Panc1 (cell line): ENCODE data around the gene DSCAM. TPM values are rescaled to one million over a fixed set of nuclear protein-coding genes. Genes with fewer than 3 reads are reported as not detected.

Source experiments
- ATAC-seq: fragments of 200-7000 bp; cut with Tn5 transposase; 2 replicates; pipeline ENCODE4 v1.9.1; 2020; ENCODE audit warnings: mild to moderate bottlenecking, moderate library complexity
- BruUV-seq: library from RNA; stranded (reverse); fragments of 400-500 nt; replicated peaks from 2 replicates; lab custom pipeline; 2021; lab: Mats Ljungman, UMichigan
- CTCF ChIA-PET: fragments of 300-600 bp; sonication (Branson Sonifier 250); formaldehyde crosslinking; loops from one replicate; lab custom pipeline; 2022; ENCODE audit warnings: antibody characterized with exemption; lab: Charles Lee
- POLR2A ChIA-PET: fragments of 300-600 bp; sonication (Branson Sonifier 250); formaldehyde crosslinking; loops from one replicate; lab custom pipeline; 2022; ENCODE audit warnings: antibody characterized with exemption; lab: Charles Lee
- DNase-seq: peaks from one replicate; pipeline ENCODE4 v3.0.0-alpha.2; 2010; ENCODE audit warnings: low read depth, low spot score
- H3K27ac ChIP-seq: 2 replicates; pipeline ENCODE4 v1.5.1; 2011; ENCODE audit warnings: mild to moderate bottlenecking, low read length, inconsistent platforms
- H3K27me3 ChIP-seq: fragments of 200-500 bp; sonication (Bioruptor generic); 2 replicates; pipeline ENCODE4 v1.6.0; 2014; ENCODE audit warnings: low read length, inconsistent platforms; ENCODE audit not compliant: control insufficient read depth, insufficient read depth
- H3K36me3 ChIP-seq: fragments of 200-500 bp; sonication (Bioruptor generic); 2 replicates; pipeline ENCODE4 v1.5.1; 2014; ENCODE audit warnings: inconsistent platforms, mild to moderate bottlenecking, low read length, moderate library complexity; ENCODE audit not compliant: control insufficient read depth, insufficient read depth
- H3K4me1 ChIP-seq: 2 replicates; pipeline ENCODE4 v1.5.1; 2011; ENCODE audit warnings: inconsistent platforms, mild to moderate bottlenecking, low read length, moderate library complexity; ENCODE audit not compliant: control insufficient read depth, insufficient read depth
- H3K4me3 ChIP-seq, 2 experiments: 2 replicates each; pipeline ENCODE4 v1.5.1; 2011 to 2012; ENCODE audit warnings: low read depth in 2 of 2, low read length in 2 of 2, mild to moderate bottlenecking in 2 of 2, inconsistent platforms in 1 of 2, moderate library complexity in 1 of 2
- H3K9me3 ChIP-seq: fragments of 200-500 bp; sonication (Bioruptor generic); 2 replicates; pipeline ENCODE4 v1.5.1; 2014; ENCODE audit warnings: low read depth, mild to moderate bottlenecking, inconsistent platforms, low read length, moderate library complexity; ENCODE audit not compliant: control insufficient read depth, insufficient read depth
- POLR2AphosphoS5 ChIP-seq: IDR thresholded peaks from 2 replicates; pipeline ENCODE4 v1.6.1; 2012; ENCODE audit warnings: mild to moderate bottlenecking, low read depth, low read length, moderate library complexity
- REST ChIP-seq, 2 experiments: IDR thresholded peaks; 2 replicates each; pipeline ENCODE4 v1.6.1; 2011 to 2012; ENCODE audit warnings: low read depth in 2 of 2, control low read depth in 1 of 2, low read length in 1 of 2, mild to moderate bottlenecking in 1 of 2, moderate library complexity in 1 of 2; ENCODE audit not compliant: insufficient read depth in 1 of 2
- SIN3A ChIP-seq: IDR thresholded peaks from 2 replicates; pipeline ENCODE4 v1.6.1; 2012; ENCODE audit warnings: low read depth, mild to moderate bottlenecking, low read length, moderate library complexity, borderline replicate concordance; ENCODE audit not compliant: insufficient read depth
- TCF7L2 ChIP-seq: IDR thresholded peaks from 2 replicates; pipeline ENCODE4 v1.6.1; 2011; ENCODE audit warnings: mild to moderate bottlenecking, low read depth, low read length, inconsistent platforms
- in situ Hi-C: cut with HindIII; loops from 2 replicates; pipeline ENCODE4 v1.10.0; 2016; ENCODE audit warnings: low sequenced_read_pairs, low pct_unique_long_range_greater_than_20kb
- intact Hi-C: fragments of 100-400 bp; cut with micrococcal nuclease; formaldehyde crosslinking; loops from one replicate; pipeline ENCODE4 v1.10.0; 2022; ENCODE audit not compliant: unreplicated experiment
- total RNA-seq: library from RNA; stranded (reverse); gene quantifications from one replicate; pipeline ENCODE4 v1.2.1, GENCODE V29; 2021; ENCODE audit not compliant: unreplicated experiment
- TF ChIP-seq, protein P1 (sequence below): fragments of 450-650 bp; IDR thresholded peaks from 2 replicates; pipeline ENCODE4 v1.5.1; 2017; ENCODE audit warnings: mild to moderate bottlenecking

Gene DSCAM
- total RNA-seq, 1 experiment from 2014 or later = not detected

DNA sequence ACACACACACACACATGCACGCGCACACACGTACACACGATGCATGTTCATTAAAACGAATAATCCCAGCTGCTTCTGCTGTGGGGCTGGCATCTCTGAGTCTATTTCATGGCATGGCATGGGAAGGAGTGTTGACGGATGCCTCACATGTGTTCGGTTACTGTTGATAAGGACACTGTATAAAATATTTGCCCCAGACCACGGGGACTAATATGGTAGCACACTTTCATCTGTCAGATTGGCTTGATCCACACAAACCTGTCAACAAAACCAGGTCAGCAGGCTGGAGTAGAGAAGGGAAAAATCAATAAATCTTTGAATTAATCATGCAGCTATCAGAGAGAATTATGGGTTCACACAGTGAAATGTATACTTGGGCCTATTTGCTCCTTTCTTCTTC, 171.9 kb downstream of the DSCAM start:
- H3K4me3 ChIP-seq = no peak overlapping the region
- no peaks in the 10 kb centered on the region for H3K27me3 ChIP-seq
- no peaks in the 10 kb centered on the region for H3K36me3 ChIP-seq
- POLR2A ChIA-PET = no interaction called here
- no peaks in the 10 kb centered on the region for H3K4me1 ChIP-seq
- intact Hi-C loops (no loop called here), in situ Hi-C loops (no loop called here)
- BruUV-seq = no TSS peak
- CTCF ChIA-PET = no interaction called here
- no peaks in the 10 kb centered on the region for H3K9me3 ChIP-seq
- ATAC-seq (no peak), DNase-seq (no peak)
- no peak overlapping the region for H3K27ac ChIP-seq
- TF ChIP-seq REST (IDR thresholded peaks at IDR 0.05; ENCODE audit: insufficient read depth in 1 of 2, low read depth in 2 of 2, low read length in 1 of 2) (no peak), TCF7L2 (no peak), POLR2AphosphoS5 (no peak), SIN3A (no peak)
- TF ChIP-seq, protein P1, sequence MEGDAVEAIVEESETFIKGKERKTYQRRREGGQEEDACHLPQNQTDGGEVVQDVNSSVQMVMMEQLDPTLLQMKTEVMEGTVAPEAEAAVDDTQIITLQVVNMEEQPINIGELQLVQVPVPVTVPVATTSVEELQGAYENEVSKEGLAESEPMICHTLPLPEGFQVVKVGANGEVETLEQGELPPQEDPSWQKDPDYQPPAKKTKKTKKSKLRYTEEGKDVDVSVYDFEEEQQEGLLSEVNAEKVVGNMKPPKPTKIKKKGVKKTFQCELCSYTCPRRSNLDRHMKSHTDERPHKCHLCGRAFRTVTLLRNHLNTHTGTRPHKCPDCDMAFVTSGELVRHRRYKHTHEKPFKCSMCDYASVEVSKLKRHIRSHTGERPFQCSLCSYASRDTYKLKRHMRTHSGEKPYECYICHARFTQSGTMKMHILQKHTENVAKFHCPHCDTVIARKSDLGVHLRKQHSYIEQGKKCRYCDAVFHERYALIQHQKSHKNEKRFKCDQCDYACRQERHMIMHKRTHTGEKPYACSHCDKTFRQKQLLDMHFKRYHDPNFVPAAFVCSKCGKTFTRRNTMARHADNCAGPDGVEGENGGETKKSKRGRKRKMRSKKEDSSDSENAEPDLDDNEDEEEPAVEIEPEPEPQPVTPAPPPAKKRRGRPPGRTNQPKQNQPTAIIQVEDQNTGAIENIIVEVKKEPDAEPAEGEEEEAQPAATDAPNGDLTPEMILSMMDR = no peak

DNA sequence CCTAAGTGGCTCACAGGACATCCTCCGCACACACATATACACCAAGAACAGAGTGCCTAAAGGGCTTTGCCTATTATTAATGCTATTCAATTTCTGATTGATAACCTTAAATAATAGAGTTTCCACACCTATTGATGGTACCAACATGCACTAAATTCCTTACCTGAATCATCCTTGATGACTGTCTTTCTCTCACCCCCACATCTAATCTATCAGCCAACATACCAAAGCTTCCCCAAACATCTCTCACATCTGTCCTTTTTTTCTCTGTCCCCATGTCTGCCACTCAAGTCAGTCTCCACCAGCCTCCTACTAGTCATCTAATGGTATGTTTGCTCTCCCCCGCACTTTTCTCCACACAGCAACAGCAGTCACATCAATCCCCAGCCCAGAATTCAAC, 174.4 kb downstream of the DSCAM start:
- no TSS peak for BruUV-seq
- TF ChIP-seq, protein P1 = no peak
- TF ChIP-seq POLR2AphosphoS5 (no peak), TCF7L2 (no peak), REST (IDR thresholded peaks at IDR 0.05; ENCODE audit: insufficient read depth in 1 of 2, low read depth in 2 of 2, low read length in 1 of 2) (no peak), SIN3A (no peak)
- no peak for DNase-seq
- intact Hi-C loops = no loop called here
- H3K9me3 ChIP-seq = no peaks in the 10 kb centered on the region
- no peaks in the 10 kb centered on the region for H3K4me1 ChIP-seq
- no peak overlapping the region for H3K27ac ChIP-seq
- ATAC-seq = no peak
- no peak overlapping the region for H3K4me3 ChIP-seq
- ChIA-PET POLR2A (no interaction called here), CTCF (no interaction called here)
- H3K36me3 ChIP-seq = no peaks in the 10 kb centered on the region
- in situ Hi-C loops = no loop called here
- no peaks in the 10 kb centered on the region for H3K27me3 ChIP-seq
